ENCODE measurements around the gene SNTB2.
"Not testable (repeated sequence)": the region's sequence is repeated elsewhere in the genome, so short reads cannot be mapped to it uniquely, and the experiment has no call there.

The SNTB2 gene

GRCh38 chr16:69286941-69287713, 100.2 kb downstream of the SNTB2 start:
- H3K4me1 ChIP-seq (ENCODE audit: insufficient read depth, insufficient read length): no peaks in the 10 kb centered on the region
- H3K9ac ChIP-seq (ENCODE audit: insufficient read length, low read depth): no peak overlapping the region
- TF ChIP-seq YY1 (IDR thresholded peaks at IDR 0.05; ENCODE audit: insufficient read depth, insufficient read length) (no peak), ZNF274 (IDR thresholded peaks at IDR 0.05; ENCODE audit: low read depth, low read length) (no peak), SUZ12 (IDR thresholded peaks at IDR 0.05; ENCODE audit: extremely low read depth, insufficient read depth, insufficient read length) (no peak)
- no peaks in the 10 kb centered on the region for H3K27me3 ChIP-seq (ENCODE audit: insufficient read depth, insufficient read length)
- H3K4me3 ChIP-seq (ENCODE audit: insufficient read length, low read depth): no peak overlapping the region
- no peaks in the 10 kb centered on the region for H3K9me3 ChIP-seq (ENCODE audit: insufficient read depth, low read length)
- DNase-seq (ENCODE audit: low read depth, low spot score): no peak
- H3K36me3 ChIP-seq (ENCODE audit: insufficient read depth, insufficient read length, low read length): peaks cover 24% of the 10 kb centered on the region

GRCh38 chr16:69291657-69292056, 104.7 kb downstream of the SNTB2 start:
- H3K4me3 ChIP-seq (ENCODE audit: insufficient read length, low read depth); DNase-seq (ENCODE audit: low read depth, low spot score); H3K36me3 ChIP-seq (ENCODE audit: insufficient read depth, insufficient read length, low read length); H3K4me1 ChIP-seq (ENCODE audit: insufficient read depth, insufficient read length); H3K27me3 ChIP-seq (ENCODE audit: insufficient read depth, insufficient read length); H3K9me3 ChIP-seq (ENCODE audit: insufficient read depth, low read length); H3K9ac ChIP-seq (ENCODE audit: insufficient read length, low read depth): not testable (repeated sequence)

GRCh38 chr16:69293401-69293800, 106.4 kb downstream of the SNTB2 start:
- H3K27me3 ChIP-seq (ENCODE audit: insufficient read depth, insufficient read length): no peaks in the 10 kb centered on the region
- no peaks in the 10 kb centered on the region for H3K9me3 ChIP-seq (ENCODE audit: insufficient read depth, low read length)
- TF ChIP-seq ZNF274 (IDR thresholded peaks at IDR 0.05; ENCODE audit: low read depth, low read length): no peak
- no peak for TF ChIP-seq YY1 (IDR thresholded peaks at IDR 0.05; ENCODE audit: insufficient read depth, insufficient read length)
- TF ChIP-seq SUZ12 (IDR thresholded peaks at IDR 0.05; ENCODE audit: extremely low read depth, insufficient read depth, insufficient read length): no peak
- no peak overlapping the region for H3K9ac ChIP-seq (ENCODE audit: insufficient read length, low read depth)
- no peaks in the 10 kb centered on the region for H3K4me1 ChIP-seq (ENCODE audit: insufficient read depth, insufficient read length)
- peaks cover under 1% of the 10 kb centered on the region for H3K36me3 ChIP-seq (ENCODE audit: insufficient read depth, insufficient read length, low read length)
- no peak overlapping the region for H3K4me3 ChIP-seq (ENCODE audit: insufficient read length, low read depth)
- no peak for DNase-seq (ENCODE audit: low read depth, low spot score)

- no peak for DNase-seq (ENCODE audit: low read depth, low spot score)
- no peaks in the 10 kb centered on the region for H3K36me3 ChIP-seq (ENCODE audit: insufficient read depth, insufficient read length, low read length)
- TF ChIP-seq SUZ12 (IDR thresholded peaks at IDR 0.05; ENCODE audit: extremely low read depth, insufficient read depth, insufficient read length) (no peak), ZNF274 (IDR thresholded peaks at IDR 0.05; ENCODE audit: low read depth, low read length) (no peak), YY1 (IDR thresholded peaks at IDR 0.05; ENCODE audit: insufficient read depth, insufficient read length) (no peak)
Measured at GRCh38 chr16:69294051-69294450, 107.1 kb downstream of the SNTB2 start.

GRCh38 chr16:69296771-69297170, 109.8 kb downstream of the SNTB2 start:
- H3K9ac ChIP-seq (ENCODE audit: insufficient read length, low read depth); H3K9me3 ChIP-seq (ENCODE audit: insufficient read depth, low read length); DNase-seq (ENCODE audit: low read depth, low spot score); H3K4me3 ChIP-seq (ENCODE audit: insufficient read length, low read depth); H3K27me3 ChIP-seq (ENCODE audit: insufficient read depth, insufficient read length); H3K4me1 ChIP-seq (ENCODE audit: insufficient read depth, insufficient read length): not testable (repeated sequence)
- peaks cover 22% of the 10 kb centered on the region for H3K36me3 ChIP-seq (ENCODE audit: insufficient read depth, insufficient read length, low read length)

More at GRCh38 chr16:69294051-69294450, 107.1 kb downstream of the SNTB2 start:
- Histone ChIP-seq H3K27me3 (ENCODE audit: insufficient read depth, insufficient read length) (no peaks in the 10 kb centered on the region), H3K4me3 (ENCODE audit: insufficient read length, low read depth) (no peak overlapping the region), H3K4me1 (ENCODE audit: insufficient read depth, insufficient read length) (no peaks in the 10 kb centered on the region), H3K9ac (ENCODE audit: insufficient read length, low read depth) (no peak overlapping the region), H3K9me3 (ENCODE audit: insufficient read depth, low read length) (no peaks in the 10 kb centered on the region)

GRCh38 chr16:69298261-69298660, 111.3 kb downstream of the SNTB2 start:
- no peak for TF ChIP-seq ZNF274 (IDR thresholded peaks at IDR 0.05; ENCODE audit: low read depth, low read length)
- no peak for TF ChIP-seq YY1 (IDR thresholded peaks at IDR 0.05; ENCODE audit: insufficient read depth, insufficient read length)
- no peak for TF ChIP-seq SUZ12 (IDR thresholded peaks at IDR 0.05; ENCODE audit: extremely low read depth, insufficient read depth, insufficient read length)
- Histone ChIP-seq H3K36me3 (ENCODE audit: insufficient read depth, insufficient read length, low read length) (peaks cover 30% of the 10 kb centered on the region), H3K9me3 (ENCODE audit: insufficient read depth, low read length) (no peaks in the 10 kb centered on the region), H3K9ac (ENCODE audit: insufficient read length, low read depth) (no peak overlapping the region), H3K4me1 (ENCODE audit: insufficient read depth, insufficient read length) (peaks cover 3% of the 10 kb centered on the region), H3K4me3 (ENCODE audit: insufficient read length, low read depth) (no peak overlapping the region), H3K27me3 (ENCODE audit: insufficient read depth, insufficient read length) (no peaks in the 10 kb centered on the region)
- DNase-seq (ENCODE audit: low read depth, low spot score): no peak

- DNase-seq (ENCODE audit: low read depth, low spot score): no peak
- H3K9ac ChIP-seq (ENCODE audit: insufficient read length, low read depth): no peak overlapping the region
Measured at GRCh38 chr16:69301187-69301586, 114.2 kb downstream of the SNTB2 start.

More at GRCh38 chr16:69301187-69301586, 114.2 kb downstream of the SNTB2 start:
- TF ChIP-seq ZNF274 (IDR thresholded peaks at IDR 0.05; ENCODE audit: low read depth, low read length) (no peak), YY1 (IDR thresholded peaks at IDR 0.05; ENCODE audit: insufficient read depth, insufficient read length) (no peak), SUZ12 (IDR thresholded peaks at IDR 0.05; ENCODE audit: extremely low read depth, insufficient read depth, insufficient read length) (no peak)
- Histone ChIP-seq H3K36me3 (ENCODE audit: insufficient read depth, insufficient read length, low read length) (peaks cover 46% of the 10 kb centered on the region), H3K27me3 (ENCODE audit: insufficient read depth, insufficient read length) (no peaks in the 10 kb centered on the region), H3K9me3 (ENCODE audit: insufficient read depth, low read length) (no peaks in the 10 kb centered on the region), H3K4me3 (ENCODE audit: insufficient read length, low read depth) (no peak overlapping the region), H3K4me1 (ENCODE audit: insufficient read depth, insufficient read length) (peaks cover 3% of the 10 kb centered on the region)

Measured in NT2/D1 (cell line).